AG09319 (cell line): ENCODE results near the gene WWP2.

Source experiments
- DNase-seq: peaks from one replicate; pipeline ENCODE4 v3.0.0-alpha.2; 2010; ENCODE audit warnings: low read depth; ENCODE audit errors: extremely low read depth
- CTCF ChIP-seq: IDR thresholded peaks from 2 replicates; pipeline ENCODE4 v1.5.1; 2011; ENCODE audit warnings: low read depth, mild to moderate bottlenecking, inconsistent platforms, low read length, moderate library complexity

WWP2 gene

GRCh38 chr16:69904495-69905170 is 142.5 kb downstream of the WWP2 start:
- no peak for DNase-seq
- no peak for TF ChIP-seq CTCF

GRCh38 chr16:69905171-69905555 is 143.0 kb downstream of the WWP2 start:
- TF ChIP-seq CTCF = no peak

DNA sequence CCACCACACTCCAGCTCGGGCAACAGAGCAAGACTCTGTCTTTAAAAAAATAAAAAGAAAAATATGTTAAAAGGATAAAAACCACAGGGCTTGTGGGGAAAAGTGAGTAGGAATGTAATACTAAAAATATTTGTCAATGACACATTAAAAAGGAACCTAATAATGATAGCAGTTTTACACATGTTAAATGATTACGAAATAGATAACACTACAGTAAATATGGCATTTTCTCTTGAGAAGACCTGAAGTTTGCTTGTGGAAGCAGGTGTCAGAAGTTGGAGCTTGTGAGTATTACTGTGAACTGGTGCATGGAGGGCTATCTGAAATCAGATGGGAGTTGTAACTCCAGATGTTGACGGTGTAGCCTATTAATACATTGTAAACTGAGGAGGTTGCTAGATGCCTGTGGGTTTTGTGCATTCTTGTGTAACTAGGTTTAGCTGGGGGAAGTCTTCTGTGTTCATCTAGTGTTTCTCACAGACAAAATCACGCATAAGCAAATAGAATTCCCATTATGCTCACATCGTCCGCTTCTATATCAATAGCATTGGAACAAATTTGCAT is 144.8 kb downstream of the WWP2 start:
- TF ChIP-seq CTCF = no peak
- DNase-seq = peak; percentile 70

More at GRCh38 chr16:69905171-69905555, 143.0 kb downstream of the WWP2 start:
- no peak for DNase-seq

DNA sequence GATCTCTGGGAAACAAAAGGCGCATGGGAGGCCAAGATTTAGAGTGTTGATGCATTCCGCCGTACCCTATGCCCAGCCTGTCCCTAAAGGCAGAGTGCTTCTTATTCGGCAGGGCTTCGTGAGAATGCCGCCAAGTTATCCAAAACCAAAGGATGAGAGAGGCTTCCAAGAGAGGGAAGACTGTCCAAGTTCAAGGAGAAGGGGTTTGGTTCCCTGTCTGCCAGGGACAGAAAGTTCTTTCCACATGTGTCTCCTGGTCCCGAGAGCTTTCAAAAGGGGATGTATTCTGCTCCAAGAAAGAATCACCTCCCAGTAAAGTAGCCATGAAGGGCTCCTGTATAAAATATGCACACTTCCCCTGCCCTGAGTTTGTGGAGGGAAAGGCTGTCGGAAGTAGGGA is 146.9 kb downstream of the WWP2 start:
- DNase-seq = no peak
- no peak for TF ChIP-seq CTCF

DNA sequence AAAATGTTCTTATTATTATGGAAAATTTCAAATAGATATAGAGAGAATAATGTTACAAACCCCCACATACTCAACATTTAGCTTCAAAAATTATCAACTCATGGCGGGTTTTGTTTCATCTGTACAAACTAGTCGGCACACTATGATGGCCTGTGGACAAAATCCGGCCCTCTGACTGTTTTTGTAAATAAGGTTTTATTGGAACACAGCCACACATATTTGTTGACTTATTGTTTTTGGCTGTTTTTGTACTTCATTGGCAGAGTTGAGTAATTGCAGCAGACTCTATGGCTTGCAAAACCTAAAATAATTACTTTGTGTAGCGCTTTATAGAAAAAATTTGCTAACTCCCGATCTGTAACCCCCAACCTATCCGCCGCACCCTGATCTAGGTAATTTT is 147.6 kb downstream of the WWP2 start:
- DNase-seq = no peak
- TF ChIP-seq CTCF = no peak

GRCh38 chr16:69910964-69911363 is 148.8 kb downstream of the WWP2 start:
- TF ChIP-seq CTCF = no peak
- DNase-seq = no peak

- DNase-seq = no peak
- no peak for TF ChIP-seq CTCF
Measured at GRCh38 chr16:69916462-69916861, 154.3 kb downstream of the WWP2 start.
